Lung (tissue), 12 donors: ENCODE results near the gene AHCY. TPM values are rescaled to one million over a fixed set of nuclear protein-coding genes. Genes with fewer than 3 reads are reported as not detected.
"Not testable (repeated sequence)": the region's sequence is repeated elsewhere in the genome, so short reads cannot be mapped to it uniquely, and the experiment has no call there.

ENCODE experiments used
- ATAC-seq: fragments of 200-7000 bp; cut with Tn5 transposase; one replicate; pipeline ENCODE4 v1.9.1; 2020; ENCODE audit warnings: moderate number of reproducible peaks; ENCODE audit not compliant: insufficient read depth, low FRiP score
- DNase-seq, 3 donors: peaks; one replicate each; pipeline ENCODE4 v3.0.0-alpha.2; 2013 to 2017
- H3K27ac ChIP-seq, 2 donors: one replicate each; pipeline ENCODE4 v1.5.1; 2013; ENCODE audit warnings: mild to moderate bottlenecking in 2 of 2, moderate library complexity in 2 of 2, control low read depth in 1 of 2, inconsistent platforms in 1 of 2, low read depth in 1 of 2, low read length in 1 of 2
- H3K27me3 ChIP-seq, 3 donors: one replicate each; pipeline ENCODE4 v1.5.1; 2013; ENCODE audit warnings: low read length in 2 of 3; ENCODE audit not compliant: control insufficient read depth in 3 of 3, insufficient read depth in 3 of 3
- H3K36me3 ChIP-seq, 4 donors: one replicate each; pipeline ENCODE4 v1.5.1; 2013; ENCODE audit warnings: low read length in 4 of 4, mild to moderate bottlenecking in 1 of 4, moderate library complexity in 1 of 4; ENCODE audit not compliant: control insufficient read depth in 4 of 4, insufficient read depth in 4 of 4
- H3K4me1 ChIP-seq, 5 donors: one replicate each; pipeline ENCODE4 v1.5.1; 2013; ENCODE audit warnings: low read length in 5 of 5, mild to moderate bottlenecking in 2 of 5, moderate library complexity in 1 of 5; ENCODE audit not compliant: control insufficient read depth in 5 of 5, insufficient read depth in 5 of 5
- H3K4me3 ChIP-seq: one replicate; pipeline ENCODE4 v1.5.1; 2013; ENCODE audit warnings: mild to moderate bottlenecking, control low read depth, moderate library complexity
- H3K9ac ChIP-seq, 2 donors: one replicate each; pipeline ENCODE4 v1.5.1; 2013; ENCODE audit warnings: low read length in 2 of 2, control low read depth in 1 of 2; ENCODE audit not compliant: insufficient read depth in 1 of 2
- H3K9me3 ChIP-seq, 4 donors: one replicate each; pipeline ENCODE4 v1.5.1; 2013; ENCODE audit warnings: low read length in 3 of 4, mild to moderate bottlenecking in 1 of 4, moderate library complexity in 1 of 4; ENCODE audit not compliant: control insufficient read depth in 4 of 4, insufficient read depth in 3 of 4
- WGBS, 2 donors: extraction: QIAGEN DNeasy Blood & Tissue Kit; methylation state at CpG; one replicate each; pipeline ENCODE4 v1.1.7; 2013; 5-methylcytosine and 5-hydroxymethylcytosine counted together
- polyA plus RNA-seq, 2 donors: library from polyadenylated mRNA; stranded (reverse); fragments of 200-250 nt; gene quantifications; one replicate each; pipeline ENCODE4 v1.2.1, GENCODE V29; 2013
- total RNA-seq, 2 donors: library from RNA; depleted of rRNA in 1 of 2; stranded (reverse); fragments of >200 nt in 1 of 2; gene quantifications; one replicate each; pipeline ENCODE4 v1.2.1, GENCODE V29; 2014 to 2021
- TF ChIP-seq, protein P1 (sequence below): IDR thresholded peaks from 2 replicates; pipeline ENCODE4 v1.5.1; 2012; ENCODE audit warnings: mild to moderate bottlenecking; ENCODE audit errors: control extremely low read depth, extremely low read depth
- donor health status: control.
- donor health status: control.
- donor health status: Bipolar disorder and iron deficiency.
- donor health status: healthy.
- donor health status: DM: yes; HTN: yes; CAD: no.

The AHCY gene
- total and polyA plus RNA-seq, 4 donors, result 40.2 to 116 (median 105) TPM

- no peak overlapping the region for H3K9ac ChIP-seq
- H3K36me3 ChIP-seq, result no peaks in the 10 kb centered on the region
- no peaks in the 10 kb centered on the region for H3K27me3 ChIP-seq
- H3K4me1 ChIP-seq, result peaks cover 0 to 3% (median 0%) of the 10 kb centered on the region in 5 donors
- 85 to 88% methylated on average over 1 of the region's 1 CpG for WGBS, 2 donors
- H3K27ac ChIP-seq, result no peak overlapping the region
- no peak for ATAC-seq
- no peak for DNase-seq
- no peak overlapping the region for H3K4me3 ChIP-seq
- TF ChIP-seq, protein P1, sequence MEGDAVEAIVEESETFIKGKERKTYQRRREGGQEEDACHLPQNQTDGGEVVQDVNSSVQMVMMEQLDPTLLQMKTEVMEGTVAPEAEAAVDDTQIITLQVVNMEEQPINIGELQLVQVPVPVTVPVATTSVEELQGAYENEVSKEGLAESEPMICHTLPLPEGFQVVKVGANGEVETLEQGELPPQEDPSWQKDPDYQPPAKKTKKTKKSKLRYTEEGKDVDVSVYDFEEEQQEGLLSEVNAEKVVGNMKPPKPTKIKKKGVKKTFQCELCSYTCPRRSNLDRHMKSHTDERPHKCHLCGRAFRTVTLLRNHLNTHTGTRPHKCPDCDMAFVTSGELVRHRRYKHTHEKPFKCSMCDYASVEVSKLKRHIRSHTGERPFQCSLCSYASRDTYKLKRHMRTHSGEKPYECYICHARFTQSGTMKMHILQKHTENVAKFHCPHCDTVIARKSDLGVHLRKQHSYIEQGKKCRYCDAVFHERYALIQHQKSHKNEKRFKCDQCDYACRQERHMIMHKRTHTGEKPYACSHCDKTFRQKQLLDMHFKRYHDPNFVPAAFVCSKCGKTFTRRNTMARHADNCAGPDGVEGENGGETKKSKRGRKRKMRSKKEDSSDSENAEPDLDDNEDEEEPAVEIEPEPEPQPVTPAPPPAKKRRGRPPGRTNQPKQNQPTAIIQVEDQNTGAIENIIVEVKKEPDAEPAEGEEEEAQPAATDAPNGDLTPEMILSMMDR, result no peak
- no peaks in the 10 kb centered on the region for H3K9me3 ChIP-seq
These were observed 48.2 kb downstream of the AHCY start for GRCh38 chr20:34254979-34255378.

DNA sequence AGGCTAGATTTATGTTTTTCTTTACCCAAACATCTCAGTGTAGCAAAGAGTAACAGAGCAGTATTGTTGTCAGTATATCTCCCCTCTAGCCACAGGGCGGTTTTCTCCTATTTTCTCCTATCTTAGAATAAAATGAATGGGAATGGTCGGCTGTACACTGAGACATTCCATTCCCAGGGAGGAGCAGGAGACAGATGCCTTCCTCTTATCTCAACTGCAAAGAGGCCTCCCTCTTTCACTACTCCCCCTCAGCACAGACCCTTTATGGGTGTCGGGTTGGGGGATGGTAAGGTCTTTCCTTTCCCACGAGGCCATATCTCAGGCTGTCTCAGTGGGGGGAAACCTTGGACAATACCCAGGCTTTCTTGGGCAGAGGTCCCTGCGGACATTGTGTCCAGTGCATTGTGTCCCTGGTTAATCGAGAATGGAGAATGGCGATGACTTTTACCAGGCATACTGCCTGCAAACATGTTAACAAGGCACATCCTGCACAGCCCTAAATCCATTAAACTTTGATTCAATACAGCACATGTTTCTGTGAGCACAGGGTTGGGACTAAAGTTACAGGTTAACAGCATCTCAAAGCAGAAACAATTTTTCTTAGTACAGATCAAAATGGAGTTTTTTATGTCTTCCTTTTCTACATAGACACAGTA lies 50.6 kb downstream of the AHCY start:
- not testable (repeated sequence) for H3K4me3 ChIP-seq, H3K9ac ChIP-seq, ATAC-seq, H3K4me1 ChIP-seq, H3K9me3 ChIP-seq, DNase-seq, H3K36me3 ChIP-seq, H3K27me3 ChIP-seq, H3K27ac ChIP-seq
- whole genome bisulfite sequencing, 2 donors, result 72 to 81% methylated on average over 7 of the region's 7 CpGs

DNA sequence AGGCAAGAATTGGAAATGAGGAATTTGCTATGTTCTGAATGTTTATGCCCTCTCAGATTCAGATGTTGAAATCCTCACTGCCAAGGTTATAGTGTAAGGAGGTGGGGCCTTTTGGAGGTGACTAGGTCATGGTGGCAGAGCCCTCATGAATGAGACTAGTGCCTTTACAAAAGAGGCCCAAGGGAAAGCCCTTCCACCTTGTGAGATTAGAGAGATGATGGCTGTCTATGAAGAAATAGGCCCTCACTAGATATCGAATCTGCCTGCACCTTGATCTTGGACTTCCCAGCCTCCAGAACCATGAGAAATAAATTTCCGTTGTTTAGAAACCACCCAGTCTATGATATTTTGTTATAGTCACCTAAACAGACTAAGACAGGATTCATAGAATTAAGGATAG lies 51.5 kb downstream of the AHCY start:
- Histone ChIP-seq H3K36me3 (no peaks in the 10 kb centered on the region), H3K4me1 (no peaks in the 10 kb centered on the region), H3K27ac (no peak overlapping the region), H3K9ac (no peak overlapping the region), H3K4me3 (no peak overlapping the region), H3K27me3 (no peaks in the 10 kb centered on the region), H3K9me3 (no peaks in the 10 kb centered on the region)
- WGBS, 2 donors, result 98 to 99% methylated on average over 2 of the region's 2 CpGs
- ATAC-seq (no peak), DNase-seq (no peak)
- TF ChIP-seq, protein P1, result no peak

- no peaks in the 10 kb centered on the region for H3K36me3 ChIP-seq
- H3K27me3 ChIP-seq, result no peaks in the 10 kb centered on the region
- ATAC-seq (no peak), DNase-seq (no peak)
- no peak overlapping the region for H3K4me3 ChIP-seq
- H3K9me3 ChIP-seq, result no peaks in the 10 kb centered on the region
- no peak overlapping the region for H3K9ac ChIP-seq
- no peaks in the 10 kb centered on the region for H3K4me1 ChIP-seq
- H3K27ac ChIP-seq, result no peak overlapping the region
- TF ChIP-seq, protein P1, result no peak
These were observed 53.1 kb downstream of the AHCY start for GRCh38 chr20:34250005-34250404.
